Colonic mucosa (tissue), 4 donors: Measurements from ENCODE around the gene MUC5B. TPM values are rescaled to one million over a fixed set of nuclear protein-coding genes. Genes with fewer than 3 reads are reported as not detected.

Source experiments
- DNase-seq: peaks from one replicate; pipeline ENCODE4 v3.0.0-alpha.2; 2020
- H3K27ac ChIP-seq: fragments of 200-600 bp; one replicate; pipeline ENCODE4 v1.8.0; 2021
- H3K27me3 ChIP-seq: fragments of 200-600 bp; one replicate; pipeline ENCODE4 v1.8.0; 2021
- H3K36me3 ChIP-seq: fragments of 200-600 bp; one replicate; pipeline ENCODE4 v1.8.0; 2021
- H3K4me1 ChIP-seq: fragments of 200-600 bp; one replicate; pipeline ENCODE4 v1.8.0; 2021; ENCODE audit warnings: mild to moderate bottlenecking
- H3K4me3 ChIP-seq: fragments of 200-600 bp; one replicate; pipeline ENCODE4 v1.8.0; 2021
- H3K9ac ChIP-seq, 2 donors: one replicate each; pipeline ENCODE4 v1.7.0; 2013; ENCODE audit warnings: control low read depth in 2 of 2, low read depth in 2 of 2, low read length in 2 of 2
- H3K9me3 ChIP-seq: fragments of 200-600 bp; one replicate; pipeline ENCODE4 v1.8.0; 2021
- CTCF ChIP-seq: fragments of 200-600 bp; IDR thresholded peaks from one replicate; pipeline ENCODE4 v1.8.0; 2022; ENCODE audit warnings: antibody characterized with exemption, mild to moderate bottlenecking
- intact Hi-C: fragments of 100-400 bp; cut with DNase I; formaldehyde crosslinking; loops from one replicate; pipeline ENCODE4 v1.14.1; 2022
- total RNA-seq, 2 donors: library from RNA; stranded (reverse); fragmentation: NEBNext Ultra II Directional in 1 of 2; extraction: Animal tissue kit (Norgen Biotek cat#: 25700) in 1 of 2; gene quantifications; one replicate each; pipeline ENCODE4 v1.2.1, GENCODE V29; 2021
- donor health status: healthy.
- donor health status: DM: no; HTN: no; CAD: no.
- donor health status: DM: no; HTN: no; CAD: no.

The MUC5B gene
- total RNA-seq, 2 donors from 2014 or later = 285 to 655 TPM

GRCh38 chr11:1254733-1255132, 31.9 kb downstream of the MUC5B start:
- no peak for DNase-seq
- H3K9ac ChIP-seq = no peak overlapping the region
- H3K4me1 ChIP-seq = no peaks in the 10 kb centered on the region
- no peak overlapping the region for H3K27ac ChIP-seq
- TF ChIP-seq CTCF = no peak
- no peaks in the 10 kb centered on the region for H3K27me3 ChIP-seq
- H3K4me3 ChIP-seq = no peak overlapping the region
- intact Hi-C loops = no loop called here
- H3K9me3 ChIP-seq = no peaks in the 10 kb centered on the region
- H3K36me3 ChIP-seq = no peaks in the 10 kb centered on the region

GRCh38 chr11:1255151-1255550, 32.3 kb downstream of the MUC5B start:
- no peak overlapping the region for H3K27ac ChIP-seq
- no peak for DNase-seq

GRCh38 chr11:1256257-1257045, 33.6 kb downstream of the MUC5B start:
- no peak for TF ChIP-seq CTCF
- Histone ChIP-seq H3K27me3 (no peaks in the 10 kb centered on the region), H3K9me3 (no peaks in the 10 kb centered on the region), H3K27ac (no peak overlapping the region), H3K4me1 (no peaks in the 10 kb centered on the region), H3K36me3 (no peaks in the 10 kb centered on the region), H3K4me3 (no peak overlapping the region), H3K9ac (no peak overlapping the region)
- intact Hi-C loops = no loop called here
- DNase-seq = no peak

More at GRCh38 chr11:1255151-1255550, 32.3 kb downstream of the MUC5B start:
- Histone ChIP-seq H3K4me1 (no peaks in the 10 kb centered on the region), H3K9ac (no peak overlapping the region), H3K4me3 (no peak overlapping the region), H3K36me3 (no peaks in the 10 kb centered on the region), H3K9me3 (no peaks in the 10 kb centered on the region), H3K27me3 (no peaks in the 10 kb centered on the region)
- intact Hi-C loops = no loop called here
- no peak for TF ChIP-seq CTCF

- no peak overlapping the region for H3K4me3 ChIP-seq
- H3K9ac ChIP-seq = no peak overlapping the region
- H3K27ac ChIP-seq = no peak overlapping the region
- no peaks in the 10 kb centered on the region for H3K27me3 ChIP-seq
- no peaks in the 10 kb centered on the region for H3K9me3 ChIP-seq
- TF ChIP-seq CTCF = no peak
- intact Hi-C loops = no loop called here
- H3K36me3 ChIP-seq = no peaks in the 10 kb centered on the region
- DNase-seq = no peak
- H3K4me1 ChIP-seq = peaks cover 7% of the 10 kb centered on the region
Observed at GRCh38 chr11:1257366-1257765, 34.5 kb downstream of the MUC5B start.

GRCh38 chr11:1257916-1258315, 35.0 kb downstream of the MUC5B start:
- H3K27me3 ChIP-seq = no peaks in the 10 kb centered on the region
- TF ChIP-seq CTCF = no peak
- H3K4me1 ChIP-seq = peaks cover 10% of the 10 kb centered on the region
- no peak overlapping the region for H3K27ac ChIP-seq
- no peaks in the 10 kb centered on the region for H3K36me3 ChIP-seq
- no peaks in the 10 kb centered on the region for H3K9me3 ChIP-seq
- DNase-seq = no peak
- no peak overlapping the region for H3K4me3 ChIP-seq
- H3K9ac ChIP-seq = no peak overlapping the region
- intact Hi-C loops = no loop called here
